Colon (tissue), 2 donors: Measurements from ENCODE around the gene KCNH8.
"Not testable (repeated sequence)": the region's sequence is repeated elsewhere in the genome, so short reads cannot be mapped to it uniquely, and the experiment has no call there.

Experiments
- FAIRE-seq: peaks from 2 replicates; lab custom pipeline; 2012; peaks lifted over from hg19 to GRCh38; lab: Jason Lieb, UNC
- donor health status: control.
- donor health status: control.

Gene KCNH8

GRCh38 chr3:19173945-19174344 is 25.6 kb downstream of the KCNH8 start:
- FAIRE-seq, result no peak

- FAIRE-seq, result no peak
Observed at GRCh38 chr3:19183584-19183983, 35.3 kb downstream of the KCNH8 start.

- no peak for FAIRE-seq
Observed at GRCh38 chr3:19190126-19190525, 41.8 kb downstream of the KCNH8 start.

GRCh38 chr3:19190602-19191001 is 42.3 kb downstream of the KCNH8 start:
- no peak for FAIRE-seq

GRCh38 chr3:19199131-19199530 is 50.8 kb downstream of the KCNH8 start:
- no peak for FAIRE-seq

GRCh38 chr3:19202303-19202702 is 54.0 kb downstream of the KCNH8 start:
- FAIRE-seq, result no peak

GRCh38 chr3:19202754-19203153 is 54.4 kb downstream of the KCNH8 start:
- no peak for FAIRE-seq

- FAIRE-seq, result no peak
Observed at GRCh38 chr3:19206540-19206939, 58.2 kb downstream of the KCNH8 start.

- no peak for FAIRE-seq
Observed at GRCh38 chr3:19213603-19214220, 65.4 kb downstream of the KCNH8 start.

- no peak for FAIRE-seq
Observed at GRCh38 chr3:19215427-19215826, 67.1 kb downstream of the KCNH8 start.

GRCh38 chr3:19216669-19217337 is 68.5 kb downstream of the KCNH8 start:
- FAIRE-seq, result no peak

- FAIRE-seq, result no peak
Observed at GRCh38 chr3:19220311-19220710, 72.0 kb downstream of the KCNH8 start.

GRCh38 chr3:19221081-19221480 is 72.8 kb downstream of the KCNH8 start:
- no peak for FAIRE-seq

- FAIRE-seq, result no peak
Observed at GRCh38 chr3:19226479-19226878, 78.2 kb downstream of the KCNH8 start.

GRCh38 chr3:19228167-19228566 is 79.9 kb downstream of the KCNH8 start:
- no peak for FAIRE-seq

GRCh38 chr3:19229086-19229485 is 80.8 kb downstream of the KCNH8 start:
- FAIRE-seq, result no peak

GRCh38 chr3:19229881-19230280 is 81.6 kb downstream of the KCNH8 start:
- FAIRE-seq, result not testable (repeated sequence)

- no peak for FAIRE-seq
Observed at GRCh38 chr3:19231792-19232461, 83.6 kb downstream of the KCNH8 start.

GRCh38 chr3:19232566-19232965 is 84.3 kb downstream of the KCNH8 start:
- FAIRE-seq, result no peak

GRCh38 chr3:19233882-19234784 is 85.8 kb downstream of the KCNH8 start:
- FAIRE-seq, result not testable (repeated sequence)

GRCh38 chr3:19248143-19248542 is 99.8 kb downstream of the KCNH8 start:
- FAIRE-seq, result no peak

GRCh38 chr3:19248767-19249166 is 100.5 kb downstream of the KCNH8 start:
- no peak for FAIRE-seq
